AG10803 (cell line): ENCODE results near the gene CCDC12.
A peak's percentile ranks its signal among the peaks of the same experiment; 100 is the strongest.

Experiments used
- DNase-seq: peaks from one replicate; pipeline ENCODE4 v3.0.0; 2010; ENCODE audit warnings: low read depth
- H3K4me3 ChIP-seq: 2 replicates; pipeline ENCODE4 v1.5.1; 2011; ENCODE audit warnings: mild to moderate bottlenecking, low read length, control low read depth
- TF ChIP-seq, protein P1 (sequence below): conservative IDR thresholded peaks from 2 replicates; pipeline ENCODE4 v1.5.1; 2011; ENCODE audit warnings: mild to moderate bottlenecking, low read length, control low read depth, inconsistent platforms

Gene CCDC12

DNA sequence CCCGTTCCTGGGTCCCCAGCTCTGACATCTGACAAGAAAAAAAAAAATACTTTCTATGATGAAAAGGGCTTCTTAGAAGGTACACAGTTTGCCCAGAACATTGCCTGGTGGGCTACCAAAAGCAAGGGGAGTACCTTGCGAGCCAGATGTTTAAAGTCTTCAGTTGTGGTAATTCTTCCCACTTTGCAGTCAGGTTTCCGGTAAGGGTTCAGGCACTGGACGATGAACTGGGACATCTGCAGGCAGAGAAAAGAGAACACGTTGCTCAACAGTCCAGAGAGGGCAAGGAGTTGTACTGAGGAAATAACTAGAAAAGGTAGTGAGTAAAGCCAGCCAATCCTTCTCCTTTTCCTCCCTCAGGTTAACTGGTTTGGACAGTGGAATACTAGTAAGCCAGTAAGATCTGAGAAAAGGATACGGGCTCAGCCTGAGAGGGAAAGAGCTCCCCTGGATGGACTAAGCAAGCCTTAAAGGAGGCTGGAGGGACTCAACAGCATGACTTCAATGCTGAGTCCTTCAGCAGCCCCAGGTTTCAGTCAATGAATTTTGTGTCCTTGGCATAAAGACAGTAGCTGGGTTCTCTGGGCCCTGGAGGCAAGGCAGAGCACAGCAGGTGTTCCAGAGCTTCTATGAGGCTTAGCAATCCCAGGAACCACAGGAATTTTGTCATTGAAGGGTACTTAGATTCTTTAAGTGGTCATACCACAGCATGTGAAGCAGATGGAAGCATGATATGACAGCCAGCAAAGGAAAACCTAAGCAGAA lies 41.1 kb upstream of the CCDC12 start:
- H3K4me3 ChIP-seq: no peak overlapping the region
- TF ChIP-seq, protein P1, sequence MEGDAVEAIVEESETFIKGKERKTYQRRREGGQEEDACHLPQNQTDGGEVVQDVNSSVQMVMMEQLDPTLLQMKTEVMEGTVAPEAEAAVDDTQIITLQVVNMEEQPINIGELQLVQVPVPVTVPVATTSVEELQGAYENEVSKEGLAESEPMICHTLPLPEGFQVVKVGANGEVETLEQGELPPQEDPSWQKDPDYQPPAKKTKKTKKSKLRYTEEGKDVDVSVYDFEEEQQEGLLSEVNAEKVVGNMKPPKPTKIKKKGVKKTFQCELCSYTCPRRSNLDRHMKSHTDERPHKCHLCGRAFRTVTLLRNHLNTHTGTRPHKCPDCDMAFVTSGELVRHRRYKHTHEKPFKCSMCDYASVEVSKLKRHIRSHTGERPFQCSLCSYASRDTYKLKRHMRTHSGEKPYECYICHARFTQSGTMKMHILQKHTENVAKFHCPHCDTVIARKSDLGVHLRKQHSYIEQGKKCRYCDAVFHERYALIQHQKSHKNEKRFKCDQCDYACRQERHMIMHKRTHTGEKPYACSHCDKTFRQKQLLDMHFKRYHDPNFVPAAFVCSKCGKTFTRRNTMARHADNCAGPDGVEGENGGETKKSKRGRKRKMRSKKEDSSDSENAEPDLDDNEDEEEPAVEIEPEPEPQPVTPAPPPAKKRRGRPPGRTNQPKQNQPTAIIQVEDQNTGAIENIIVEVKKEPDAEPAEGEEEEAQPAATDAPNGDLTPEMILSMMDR: no peak
- peak; percentile 53 for DNase-seq

DNA sequence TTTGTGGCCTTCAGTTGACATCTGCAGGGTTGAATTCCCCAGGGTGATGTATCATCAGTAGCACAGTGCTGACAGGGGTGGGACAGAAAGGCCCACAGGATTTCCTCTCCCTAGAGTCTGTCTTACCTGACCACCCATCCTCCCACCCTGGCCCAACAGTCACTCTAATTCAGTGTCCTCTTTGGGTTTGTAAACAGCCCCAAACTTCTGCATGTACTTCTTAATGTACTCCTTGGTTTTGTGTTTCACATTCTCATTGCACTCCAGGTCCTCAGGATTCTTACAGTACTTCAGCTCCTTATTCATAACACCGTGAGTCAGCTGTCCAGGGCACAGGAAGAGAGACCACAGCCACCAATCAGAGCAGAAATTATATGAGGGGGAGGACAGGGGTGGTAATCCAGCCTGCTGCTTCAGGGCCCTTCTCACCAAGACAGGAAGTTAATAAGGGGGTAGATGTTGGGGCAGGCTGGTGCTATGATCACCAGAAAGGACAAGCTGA lies 40.4 kb upstream of the CCDC12 start:
- DNase-seq: peak; percentile 76
- TF ChIP-seq, protein P1: no peak
- H3K4me3 ChIP-seq: no peak overlapping the region

DNA sequence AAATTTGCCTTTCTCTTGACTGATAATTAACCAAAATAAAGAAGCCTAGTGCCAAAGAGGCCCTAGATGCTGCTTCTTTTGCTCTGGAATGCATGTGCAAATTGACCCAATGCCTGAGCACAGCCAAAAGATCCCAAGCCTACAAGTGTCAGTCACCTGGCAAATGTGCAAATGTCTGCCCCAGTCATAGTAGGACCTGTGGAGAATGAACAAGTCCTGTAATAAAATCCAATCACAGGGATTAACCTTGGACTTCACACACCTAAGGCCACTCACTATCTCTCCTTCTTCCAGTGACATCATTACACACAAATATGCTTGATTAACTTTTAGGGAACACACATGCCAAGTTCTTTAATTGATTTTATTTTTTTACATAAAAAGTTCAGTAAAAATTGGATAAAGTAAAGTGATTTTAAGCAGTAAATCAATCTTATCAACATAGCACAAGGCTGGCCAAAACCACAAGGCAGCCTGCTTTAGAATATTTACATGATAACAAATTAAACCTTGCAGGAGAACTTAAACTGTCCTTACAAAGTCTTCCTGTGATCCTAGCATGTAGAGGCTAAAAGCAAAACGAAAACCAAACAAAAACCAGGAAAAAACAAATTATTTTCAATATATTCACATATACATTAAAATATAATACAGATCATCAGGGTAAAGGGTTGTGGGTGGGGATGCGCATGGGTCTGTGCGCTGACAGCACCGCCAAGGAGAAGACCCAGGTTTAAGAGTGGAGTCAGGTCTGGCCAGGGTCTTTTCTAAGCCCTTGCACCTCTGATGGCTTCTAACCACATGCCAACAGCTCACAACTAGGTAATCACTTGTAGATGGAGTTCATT lies 39.8 kb upstream of the CCDC12 start:
- TF ChIP-seq, protein P1: no peak
- no peak for DNase-seq
- no peak overlapping the region for H3K4me3 ChIP-seq

DNA sequence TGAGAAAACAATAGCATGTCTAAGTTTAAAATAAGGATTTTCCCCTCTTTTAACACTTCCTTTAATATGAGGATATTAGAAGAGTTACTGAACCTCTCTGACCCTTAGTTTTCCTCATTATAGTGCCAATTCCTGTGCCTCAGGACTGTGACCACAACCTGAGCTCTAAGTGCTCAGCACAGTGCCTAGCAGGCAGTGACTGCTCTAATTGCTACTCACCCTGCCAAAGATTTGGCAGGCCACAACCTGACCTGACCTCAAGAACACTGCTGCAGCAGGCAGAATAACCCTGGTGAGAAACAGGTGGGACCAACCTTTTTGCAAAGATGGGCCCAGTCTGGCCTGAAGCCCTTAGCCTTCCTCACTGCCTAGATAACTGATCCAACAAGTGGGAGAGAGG lies 38.6 kb upstream of the CCDC12 start:
- TF ChIP-seq, protein P1: no peak
- H3K4me3 ChIP-seq: no peak overlapping the region
- DNase-seq: no peak

DNA sequence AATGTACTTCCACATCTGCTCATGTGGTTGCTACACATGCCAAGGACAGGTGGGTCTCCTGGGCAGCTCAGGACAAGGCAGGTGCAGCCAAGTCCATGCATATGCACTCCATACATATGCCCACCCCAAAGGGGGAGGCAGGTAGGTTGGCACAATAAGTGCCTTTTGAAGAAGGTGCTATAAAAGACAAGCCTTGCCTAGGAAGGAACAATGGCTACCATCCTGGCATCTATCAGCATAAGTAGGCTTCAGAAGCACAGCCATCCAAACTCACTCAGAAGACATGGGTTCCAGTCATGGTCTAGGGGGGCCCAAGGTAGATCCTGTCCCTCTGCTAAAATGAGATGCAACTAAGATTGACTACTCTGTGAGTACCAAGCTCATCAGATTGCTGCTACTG lies 37.5 kb upstream of the CCDC12 start:
- TF ChIP-seq, protein P1: no peak
- H3K4me3 ChIP-seq: no peak overlapping the region
- DNase-seq: no peak

DNA sequence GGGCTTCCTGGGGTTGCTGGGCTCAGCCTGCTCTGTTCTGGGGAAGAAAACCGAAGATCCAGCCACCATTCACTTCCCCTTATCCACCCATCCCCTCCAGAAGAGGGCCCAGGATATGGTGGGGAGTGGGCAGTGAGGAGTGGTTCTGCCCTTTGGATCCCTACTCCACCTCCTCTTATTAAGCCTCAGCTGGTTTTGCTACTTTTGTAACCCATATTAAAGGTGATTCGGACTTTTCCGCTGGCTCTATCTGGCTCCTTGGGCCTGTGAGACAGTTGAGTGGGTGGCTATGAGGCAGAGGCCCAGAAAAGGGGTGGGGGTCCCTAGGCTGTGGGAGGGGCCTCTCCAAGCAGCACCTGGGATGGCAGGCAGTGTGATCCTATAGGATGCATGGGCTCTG lies 36.7 kb upstream of the CCDC12 start:
- TF ChIP-seq, protein P1: no peak
- H3K4me3 ChIP-seq: no peak overlapping the region
- DNase-seq: no peak
